NT2/D1 (cell line): ENCODE data around the gene CFHR5.
"Not testable (repeated sequence)": the region's sequence is repeated elsewhere in the genome, so short reads cannot be mapped to it uniquely, and the experiment has no call there.

Experiments
- SUZ12 ChIP-seq: IDR thresholded peaks from 2 replicates; pipeline ENCODE4 v1.6.1; 2011; ENCODE audit not compliant: insufficient read length, insufficient read depth; ENCODE audit errors: extremely low read depth
- YY1 ChIP-seq: IDR thresholded peaks from 2 replicates; pipeline ENCODE4 v1.6.1; 2011; ENCODE audit not compliant: insufficient read length, insufficient read depth
- ZNF274 ChIP-seq: IDR thresholded peaks from 2 replicates; pipeline ENCODE4 v1.6.1; 2011; ENCODE audit warnings: mild to moderate bottlenecking, low read depth, low read length

DNA sequence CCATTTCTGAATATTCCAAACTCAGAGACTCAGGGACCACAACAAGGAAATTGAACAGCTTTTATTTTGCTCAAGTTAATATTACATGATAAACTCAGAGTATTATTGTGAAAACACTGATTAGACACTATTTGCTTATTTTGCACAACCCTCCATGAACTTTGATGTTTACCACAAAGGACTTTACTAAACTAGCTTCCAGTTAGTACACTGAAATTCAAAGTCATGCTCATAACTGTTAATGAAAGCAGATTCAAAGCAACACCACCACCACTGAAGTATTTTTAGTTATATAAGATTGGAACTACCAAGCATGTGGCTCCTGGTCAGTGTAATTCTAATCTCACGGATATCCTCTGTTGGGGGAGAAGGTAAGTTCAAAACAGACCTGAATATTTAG, 33.8 kb upstream of the CFHR5 start, which contains the start of gene CFHR2:
- TF ChIP-seq ZNF274, SUZ12, YY1: not testable (repeated sequence)
